CD4-positive, alpha-beta T cell treated with Interleukin-4 for 1 hour (primary cell): ENCODE results near the gene PRDM10.
"Not testable (repeated sequence)": the region's sequence is repeated elsewhere in the genome, so short reads cannot be mapped to it uniquely, and the experiment has no call there.

Experiments used
- DNase-seq, 2 donors: peaks; one replicate each; pipeline ENCODE4 v3.0.0-alpha.2; 2020 to 2022

Gene PRDM10

GRCh38 chr11:129894278-129895125 is 108.1 kb downstream of the PRDM10 start:
- no peak for DNase-seq

GRCh38 chr11:129888451-129888850 is 114.2 kb downstream of the PRDM10 start:
- peak in 1 of 2 donors; percentile 26 for DNase-seq

GRCh38 chr11:129885381-129885780 is 117.3 kb downstream of the PRDM10 start:
- DNase-seq, result no peak

GRCh38 chr11:129884581-129884980 is 118.1 kb downstream of the PRDM10 start:
- no peak for DNase-seq

- DNase-seq, result peak; percentile 17 to 28
These were observed 121.0 kb downstream of the PRDM10 start for GRCh38 chr11:129881570-129882170.

GRCh38 chr11:129880311-129880710 is 122.3 kb downstream of the PRDM10 start:
- DNase-seq, result no peak

- DNase-seq, result no peak
These were observed 130.7 kb downstream of the PRDM10 start for GRCh38 chr11:129871914-129872313.

- not testable (repeated sequence) for DNase-seq
These were observed 134.0 kb downstream of the PRDM10 start for GRCh38 chr11:129868626-129869025.

GRCh38 chr11:129866311-129866710 is 136.3 kb downstream of the PRDM10 start:
- no peak for DNase-seq

- DNase-seq, result no peak
These were observed 136.9 kb downstream of the PRDM10 start for GRCh38 chr11:129865701-129866100.

- DNase-seq, result no peak
These were observed 137.8 kb downstream of the PRDM10 start for GRCh38 chr11:129864811-129865210.

- DNase-seq, result no peak
These were observed 140.7 kb downstream of the PRDM10 start for GRCh38 chr11:129861702-129862522.

- DNase-seq, result no peak
These were observed 146.6 kb downstream of the PRDM10 start for GRCh38 chr11:129856036-129856435.

- no peak for DNase-seq
These were observed 147.5 kb downstream of the PRDM10 start for GRCh38 chr11:129855086-129855485.

- no peak for DNase-seq
These were observed 148.3 kb downstream of the PRDM10 start for GRCh38 chr11:129854232-129854805.

- DNase-seq, result peak; percentile 73 to 77
These were observed 149.0 kb downstream of the PRDM10 start for GRCh38 chr11:129853518-129854231.

GRCh38 chr11:129852125-129852740 is 150.4 kb downstream of the PRDM10 start:
- no peak for DNase-seq
